ENCODE results near the gene GPR78. TPM values are rescaled to one million over a fixed set of nuclear protein-coding genes. Genes with fewer than 3 reads are reported as not detected.
A peak's percentile ranks its signal among the peaks of the same experiment; 100 is the strongest.

GPR78 gene
- total and polyA plus RNA-seq, 2 of the 8 experiments (the other 6 are each of a cell fraction or from before 2014, with no cell fraction given) = 1.0 to 3.0 TPM

GRCh38 chr4:8592366-8593263 is 12.4 kb downstream of the GPR78 start, which contains the start of gene CPZ:
Gene CPZ (plus strand): TSS chr4:8592765. CDS start chr4:8592834, 69 bp downstream.
- peak within 1 kb of the TSS; percentile 88; the same call in 1 of the 2 replicates for H2BK15ac ChIP-seq (ENCODE audit: low read length)
- no peak within 1 kb of the TSS for H3K56ac ChIP-seq (replicated peaks; ENCODE audit: insufficient read length, low read depth, low read length)
- peaks cover 3 to 22% of the 10 kb centered on the region in 2 experiments for H4K20me1 ChIP-seq (replicated peaks in 1 of 2; ENCODE audit: control insufficient read depth in 1 of 2, insufficient read depth in 2 of 2, low read length in 2 of 2)
- peak within 1 kb of the TSS; percentile 95 for H3K18ac ChIP-seq (ENCODE audit: extremely low read depth, low read length)
- peak within 1 kb of the TSS; percentile 65; the same call in 1 of the 2 replicates for H2AK5ac ChIP-seq (ENCODE audit: low read depth, low read length)
- H3K79me2 ChIP-seq (ENCODE audit: control insufficient read depth in 1 of 2, insufficient read depth in 2 of 2, low read length in 2 of 2) = peaks cover 0 to 20% of the 10 kb centered on the region in 2 experiments; a peak in 1 of 4 replicates
- H2BK5ac ChIP-seq (ENCODE audit: low read depth, low read length) = peak within 1 kb of the TSS; percentile 44; the same call in 1 of the 2 replicates
- 0 out of 7 replicates have a peak, but pooled peaks cover 0 to 3% (median under 1%) of the 10 kb centered on the region in 4 experiments for H3K27me3 ChIP-seq (replicated peaks in 1 of 4; ENCODE audit: control insufficient read depth in 3 of 4, extremely low read depth in 1 of 4, insufficient read depth in 3 of 4, low read length in 3 of 4)
- H2BK12ac ChIP-seq (ENCODE audit: low read depth, low read length) = peak within 1 kb of the TSS; percentile 94; the same call in 1 of the 2 replicates
- H3K36me3 ChIP-seq (ENCODE audit: control insufficient read depth in 2 of 4, insufficient read depth in 4 of 4, low read length in 3 of 4) = no peaks in the 10 kb centered on the region; a peak in 1 of 8 replicates
- H2AFZ ChIP-seq (ENCODE audit: low read length) = no peak within 1 kb of the TSS
- WGBS, 2 experiments (ENCODE audit: extremely low coverage in 1 of 2, insufficient coverage in 1 of 2, insufficient read length in 1 of 2, insufficient replicate concordance in 2 of 2, low coverage in 1 of 2, low lambda C conversion rate in 2 of 2, missing lambda C conversion rate in 1 of 2) = 7% methylated on average over 16 of the region's 58 CpGs; no CpG with 5 or more reads in 1 of the 2 experiments
- DNase-seq (ENCODE audit: low read depth in 1 of 2, low spot score in 2 of 2) (peak in 1 of 2 experiments; percentile 85), FAIRE-seq (no peak)
- peak within 1 kb of the TSS; percentile 81 to 98 for H3K4me2 ChIP-seq (ENCODE audit: insufficient read depth in 1 of 2, low read depth in 2 of 2, low read length in 2 of 2)
- H3K4ac ChIP-seq (replicated peaks; ENCODE audit: insufficient read length, low read depth, low read length) = peak within 1 kb of the TSS; percentile 85
- H2BK120ac ChIP-seq (replicated peaks; ENCODE audit: low read depth, low read length) = peak within 1 kb of the TSS; percentile 78
- H4K8ac ChIP-seq (ENCODE audit: extremely low read depth, insufficient read depth, low read length) = peak within 1 kb of the TSS; percentile 87
- CTCF ChIA-PET (ENCODE audit: partially characterized antibody) = interaction anchor here (0.7 to 5.8 kb wide), 15 partner anchors 10 to 124 kb away, joined by 3 to 49 read pairs (median 7); partner anchors contain the start of gene GPR78
- peak within 1 kb of the TSS; percentile 28 for H3K23ac ChIP-seq (ENCODE audit: insufficient read length)
- H3K4me1 ChIP-seq (replicated peaks in 1 of 4; ENCODE audit: control insufficient read depth in 3 of 4, insufficient read depth in 4 of 4, low read length in 3 of 4) = peaks cover 0 to 24% (median 20%) of the 10 kb centered on the region in 4 experiments; a peak in 6 of 7 replicates
- peaks cover 14% of the 10 kb centered on the region; the same call in 1 of the 2 replicates for H3K23me2 ChIP-seq (ENCODE audit: low read depth, low read length)
- no peak within 1 kb of the TSS for H3K27ac ChIP-seq (ENCODE audit: low read depth, low read length)
- no peak within 1 kb of the TSS for H3K14ac ChIP-seq (ENCODE audit: insufficient read length)
- peaks cover 8% of the 10 kb centered on the region for H3K79me1 ChIP-seq (ENCODE audit: low read depth, low read length)
- H2BK20ac ChIP-seq (ENCODE audit: low read length) = 0 out of 2 replicates have a peak within 1 kb of the TSS, but pooled peaks have one; percentile 93
- peak within 1 kb of the TSS in 3 of 4 experiments; percentile 4 to 20 (median 16); a peak in 3 of 7 replicates for H3K9ac ChIP-seq (replicated peaks in 1 of 4; ENCODE audit: extremely low read depth in 1 of 4, low read depth in 3 of 4, low read length in 3 of 4)
- H4K91ac ChIP-seq (replicated peaks; ENCODE audit: insufficient read length, low read length) = peak within 1 kb of the TSS; percentile 95
- H4K5ac ChIP-seq (ENCODE audit: insufficient read length, low read depth, low read length) = peak within 1 kb of the TSS; percentile 69
- H3K4me3 ChIP-seq (ENCODE audit: extremely low read depth in 1 of 4, insufficient read depth in 2 of 4, low read depth in 3 of 4, low read length in 4 of 4) = peak within 1 kb of the TSS; percentile 47 to 78 (median 59)
- H3K9me3 ChIP-seq (ENCODE audit: insufficient read depth in 2 of 2, low read depth in 1 of 2, low read length in 1 of 2) = no peaks in the 10 kb centered on the region
- POLR2A ChIA-PET (ENCODE audit: partially characterized antibody) = interaction anchor here (0.9 to 2.9 kb wide), 8 partner anchors 10 to 124 kb away, joined by 3 to 12 read pairs (median 4); no protein-coding TSS in a partner anchor

Measured in H1 (cell line).